HCT116 (cell line): ENCODE measurements around the gene KCTD15. TPM values are rescaled to one million over a fixed set of nuclear protein-coding genes. Genes with fewer than 3 reads are reported as not detected.

Experiments used
- total RNA-seq: library from RNA; stranded (reverse); gene quantifications from one replicate; pipeline ENCODE4 v1.2.1, GENCODE V29; 2021; ENCODE audit not compliant: unreplicated experiment

Gene KCTD15
- total RNA-seq, 1 experiment from 2014 or later = 29.2 TPM

Other genes with a start within 250 kb of the KCTD15 start
- not detected for gene CHST8, start 174.9 kb upstream of the KCTD15 start, total RNA-seq